Measurements from ENCODE around the gene LARP4B.

The LARP4B gene

DNA sequence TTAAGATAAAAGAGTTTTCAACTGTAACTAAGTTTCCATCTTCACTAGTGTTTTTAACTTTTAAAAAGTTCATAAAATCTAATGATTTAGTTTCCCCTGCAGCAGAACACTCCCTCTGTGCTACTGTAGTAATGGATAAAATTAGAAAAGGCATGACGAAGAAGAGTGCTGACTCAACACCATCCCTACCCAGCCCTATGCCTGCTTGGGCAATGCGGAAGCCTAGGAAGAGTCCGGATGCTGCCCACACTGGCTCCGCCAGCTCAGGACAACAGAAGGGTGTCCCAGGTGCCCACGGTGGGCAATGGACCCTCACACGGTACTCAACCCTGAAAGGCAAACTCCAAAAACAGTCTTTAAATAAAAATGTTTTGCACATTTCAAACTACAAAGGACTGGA lies 118.2 kb downstream of the LARP4B start:
- TF ChIP-seq GATA2 (IDR thresholded peaks at IDR 0.05; ENCODE audit: low read depth, low read length) (no peak), GATA3 (IDR thresholded peaks at IDR 0.05; ENCODE audit: low read depth, low read length) (no peak)

DNA sequence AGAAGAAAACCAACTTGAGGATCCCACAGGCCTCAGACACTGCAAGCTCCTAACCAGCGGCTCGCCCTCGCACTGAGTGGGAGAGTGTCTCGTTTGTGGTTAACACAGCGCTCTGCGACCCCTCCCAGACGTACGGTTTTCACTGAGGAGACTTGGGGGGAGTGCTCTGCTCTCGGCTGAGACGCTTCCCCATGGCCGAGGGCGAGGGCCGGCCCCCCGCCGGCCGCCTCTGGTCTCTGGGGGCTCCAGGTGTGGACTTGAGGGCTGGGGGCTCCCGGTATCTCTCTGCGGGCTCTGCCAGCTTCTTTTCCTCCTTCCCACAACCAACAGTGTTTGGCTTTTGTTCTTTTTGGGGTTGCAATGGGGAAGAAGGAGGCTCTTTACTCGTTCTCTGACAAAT lies 118.7 kb downstream of the LARP4B start:
- no peak for TF ChIP-seq GATA2 (IDR thresholded peaks at IDR 0.05; ENCODE audit: low read depth, low read length)
- no peak for TF ChIP-seq GATA3 (IDR thresholded peaks at IDR 0.05; ENCODE audit: low read depth, low read length)

DNA sequence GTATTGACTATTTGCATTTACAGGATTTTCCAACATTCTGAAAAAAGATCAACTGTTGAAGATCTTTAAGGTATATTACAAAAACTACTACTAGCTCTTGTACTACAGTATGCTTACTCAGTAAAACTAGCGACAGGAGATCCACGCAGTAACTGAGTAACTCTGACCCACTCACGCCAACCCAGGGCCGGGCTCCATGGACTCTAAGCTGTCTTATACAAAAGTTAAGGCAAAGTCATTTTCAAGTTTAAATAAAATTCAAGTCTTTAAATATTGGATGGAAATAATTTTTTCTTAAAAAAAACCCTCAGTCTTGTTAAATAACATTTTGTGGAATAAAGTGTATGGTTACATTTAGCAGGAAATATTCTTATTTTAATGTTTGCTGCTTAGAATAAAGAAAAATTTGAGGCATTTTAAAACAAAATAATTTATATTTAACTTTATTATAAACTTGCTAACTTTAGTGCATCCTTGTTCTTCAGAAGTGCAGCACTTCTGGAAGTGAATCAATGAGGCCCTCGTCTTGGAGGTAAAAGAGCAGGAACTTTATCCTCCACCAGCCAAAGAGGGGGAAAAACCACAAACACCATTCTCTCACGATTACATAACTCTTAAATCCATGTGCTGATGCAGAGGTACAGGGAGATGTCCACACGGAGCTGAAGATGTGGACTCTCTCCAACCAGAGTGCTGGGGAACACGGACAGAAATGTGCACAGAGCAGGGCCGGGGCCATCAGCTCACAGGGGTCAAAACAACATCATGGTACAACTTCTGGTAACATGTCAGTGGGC lies 119.9 kb downstream of the LARP4B start:
- no peak for TF ChIP-seq GATA2 (IDR thresholded peaks at IDR 0.05; ENCODE audit: low read depth, low read length)
- TF ChIP-seq GATA3 (IDR thresholded peaks at IDR 0.05; ENCODE audit: low read depth, low read length), result no peak

DNA sequence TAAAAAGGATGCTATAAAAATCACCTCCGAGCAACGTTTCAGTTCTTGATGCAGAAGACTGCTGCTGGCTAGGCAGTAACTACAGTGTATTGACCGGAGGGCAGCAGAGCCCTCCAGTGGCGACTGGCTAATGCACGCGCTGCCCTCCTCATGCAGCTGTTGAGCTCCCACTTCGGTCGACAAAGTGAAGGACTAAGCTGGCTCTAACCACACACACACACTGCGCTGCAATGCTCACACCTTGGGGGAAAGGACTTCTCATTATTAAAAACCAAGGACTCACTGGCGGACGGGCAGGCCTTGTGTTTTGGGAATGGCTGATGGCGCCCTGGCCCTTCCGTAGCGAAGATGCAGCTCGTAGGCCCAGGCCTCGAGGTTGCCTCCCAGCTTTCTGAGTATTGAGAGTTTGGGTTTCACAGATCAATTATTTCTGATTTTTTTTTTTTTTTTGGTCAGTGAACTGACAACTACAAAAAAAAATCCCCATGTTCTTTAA lies 121.1 kb downstream of the LARP4B start:
- TF ChIP-seq GATA2 (IDR thresholded peaks at IDR 0.05; ENCODE audit: low read depth, low read length), result no peak
- no peak for TF ChIP-seq GATA3 (IDR thresholded peaks at IDR 0.05; ENCODE audit: low read depth, low read length)

DNA sequence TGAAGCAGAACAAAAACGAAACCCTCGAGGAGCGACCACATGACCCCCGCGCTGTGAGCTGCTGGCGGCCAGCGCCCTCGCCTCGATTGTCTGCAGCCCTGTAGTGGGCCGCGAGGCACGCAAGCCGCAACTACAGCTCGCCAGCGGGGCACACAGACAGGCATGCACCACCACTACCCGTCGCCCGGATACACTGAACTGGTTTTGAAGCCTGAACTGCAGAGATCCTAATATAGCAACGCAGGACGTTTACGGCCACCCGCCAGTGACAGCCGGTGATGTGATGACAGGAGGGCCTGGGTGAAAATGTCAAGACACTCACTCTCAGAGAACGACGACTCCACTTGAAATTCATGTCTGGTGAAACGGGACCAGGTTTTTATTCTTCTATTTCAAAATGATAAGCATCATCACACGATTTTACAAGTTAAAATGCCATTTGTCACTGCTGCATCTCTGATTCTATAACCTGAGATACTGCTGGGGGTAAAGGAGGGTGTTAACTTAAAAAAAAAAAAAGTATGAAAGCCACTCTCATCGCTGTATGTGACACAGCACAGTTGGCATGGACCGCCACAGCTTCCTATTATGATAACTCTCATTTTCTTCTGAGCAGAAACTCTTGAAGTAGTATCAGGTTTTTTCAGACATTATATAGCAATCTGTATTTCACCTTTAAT lies 121.7 kb downstream of the LARP4B start:
- TF ChIP-seq GATA2 (IDR thresholded peaks at IDR 0.05; ENCODE audit: low read depth, low read length) (no peak), GATA3 (IDR thresholded peaks at IDR 0.05; ENCODE audit: low read depth, low read length) (no peak)

DNA sequence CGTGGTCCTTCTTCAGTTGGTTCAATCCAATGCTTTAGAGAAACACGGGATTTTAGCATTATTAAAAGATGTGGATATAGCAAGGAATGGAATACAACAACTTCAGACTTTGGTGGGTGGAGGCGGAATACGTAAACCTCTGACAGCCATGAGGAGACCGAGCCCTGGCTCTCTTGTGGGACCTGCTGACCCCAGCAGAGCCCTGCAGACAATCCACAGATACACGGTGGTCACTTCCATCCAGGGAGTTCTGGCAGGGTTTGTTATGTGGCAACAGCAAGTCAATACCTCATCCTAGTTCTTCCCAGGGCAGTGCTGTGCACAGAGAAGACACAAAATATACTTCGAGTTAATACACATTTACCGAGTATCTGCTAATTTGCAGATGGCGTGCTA lies 123.5 kb downstream of the LARP4B start:
- TF ChIP-seq GATA3 (IDR thresholded peaks at IDR 0.05; ENCODE audit: low read depth, low read length), result no peak
- no peak for TF ChIP-seq GATA2 (IDR thresholded peaks at IDR 0.05; ENCODE audit: low read depth, low read length)

DNA sequence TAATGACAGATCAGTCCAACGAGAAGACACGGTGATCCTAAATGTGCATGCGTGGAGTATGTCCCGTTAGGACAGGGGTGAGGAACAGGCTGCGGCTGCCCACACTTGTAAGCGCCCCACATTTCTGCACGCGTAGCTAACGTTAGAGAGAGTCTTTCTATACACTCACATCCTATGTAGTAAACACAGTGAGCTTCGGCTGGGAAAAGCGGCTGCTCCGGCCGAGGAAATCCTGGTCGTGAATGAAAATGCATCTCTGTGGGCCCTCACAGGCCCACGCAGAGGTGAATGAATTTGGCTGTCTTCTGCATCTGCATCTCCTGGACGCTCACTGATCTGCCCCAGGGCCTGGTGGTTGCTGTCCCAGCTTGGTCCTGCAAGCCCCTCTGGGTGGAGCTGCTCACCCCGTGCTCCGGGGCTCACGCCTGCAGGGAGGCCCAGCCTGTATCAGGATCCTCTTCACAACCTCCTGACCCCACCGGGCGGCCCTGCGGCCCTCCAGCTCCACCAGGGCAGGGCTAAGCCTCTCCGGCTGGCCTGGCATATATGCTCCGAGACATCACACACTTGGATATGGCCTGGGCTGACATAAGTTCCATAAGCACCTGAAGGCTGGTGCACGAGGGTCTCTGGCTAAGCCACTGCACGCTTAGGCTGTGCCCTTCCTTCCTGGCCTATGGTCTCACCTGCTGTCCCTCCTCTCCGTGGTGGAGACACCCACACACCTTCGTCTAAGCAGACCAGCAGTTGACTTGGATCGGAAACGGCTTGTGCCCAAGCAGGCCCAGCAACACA lies 124.1 kb downstream of the LARP4B start:
- TF ChIP-seq GATA3 (IDR thresholded peaks at IDR 0.05; ENCODE audit: low read depth, low read length) (no peak), GATA2 (IDR thresholded peaks at IDR 0.05; ENCODE audit: low read depth, low read length) (no peak)

DNA sequence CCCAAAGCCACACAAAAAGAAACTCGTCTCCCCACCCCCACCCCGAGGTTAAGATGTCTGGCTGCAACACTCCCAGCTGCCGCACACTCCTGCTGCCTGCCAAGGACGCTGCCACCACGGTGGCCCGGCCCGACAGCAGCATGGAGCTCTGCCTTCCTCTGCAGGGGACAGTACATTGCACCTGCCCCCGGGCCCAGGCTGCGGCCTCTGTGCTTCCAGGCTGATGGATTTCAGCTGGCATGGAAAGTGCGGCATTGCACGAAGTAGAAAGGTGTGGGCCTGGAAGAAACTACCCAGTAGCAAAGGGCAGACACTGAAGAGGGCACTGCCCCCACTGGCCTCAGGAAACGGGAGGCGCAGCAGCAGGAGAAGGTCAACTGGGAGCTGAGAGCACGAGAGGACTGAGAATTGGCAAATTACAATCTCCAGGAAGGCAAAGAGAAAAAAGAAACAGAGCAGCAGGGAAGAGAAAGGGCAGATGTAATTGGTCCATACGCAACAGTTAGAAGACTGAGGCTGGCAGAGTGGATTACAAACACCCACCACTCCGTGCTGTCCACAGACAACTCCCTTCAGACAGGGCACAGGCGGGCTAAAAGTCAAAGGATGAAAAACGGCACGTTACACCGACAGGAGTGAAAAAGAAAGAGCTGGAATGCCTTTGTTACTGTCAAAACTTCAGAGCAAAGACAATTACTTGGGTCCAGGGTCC lies 124.9 kb downstream of the LARP4B start:
- TF ChIP-seq GATA2 (IDR thresholded peaks at IDR 0.05; ENCODE audit: low read depth, low read length), result no peak
- no peak for TF ChIP-seq GATA3 (IDR thresholded peaks at IDR 0.05; ENCODE audit: low read depth, low read length)

DNA sequence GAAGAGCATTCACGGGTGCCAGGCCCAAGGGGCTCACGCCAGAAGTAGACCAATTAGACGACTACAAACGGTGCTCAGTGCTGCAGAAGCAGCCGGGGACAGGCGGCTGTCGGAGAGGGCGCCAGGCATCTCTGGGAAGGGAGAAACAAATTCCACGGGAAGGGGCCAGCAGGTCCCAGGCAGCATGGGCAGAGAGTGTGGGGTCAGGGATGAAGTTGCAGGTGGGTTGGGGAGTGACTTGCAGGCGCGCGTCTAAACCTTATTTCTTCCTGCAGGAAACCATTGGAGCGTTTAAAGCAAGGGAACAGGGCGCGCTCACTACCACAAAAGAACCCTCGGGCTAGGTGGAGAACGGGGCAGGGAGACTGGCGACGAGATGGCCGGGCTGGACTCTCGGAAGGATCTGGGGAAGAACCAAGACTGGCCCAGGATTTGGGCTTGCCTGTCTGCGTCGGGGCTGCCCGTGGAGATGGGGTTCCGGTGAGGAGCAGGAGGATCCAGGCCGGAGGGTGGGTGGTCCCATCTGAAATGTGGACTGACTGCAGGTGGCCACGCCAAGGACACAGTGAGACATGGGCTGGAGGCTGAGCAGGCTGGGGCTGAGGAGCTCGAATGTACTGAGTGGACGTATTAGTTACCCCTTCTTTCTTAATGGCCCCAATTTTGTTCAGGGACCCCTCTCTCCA lies 125.7 kb downstream of the LARP4B start:
- no peak for TF ChIP-seq GATA3 (IDR thresholded peaks at IDR 0.05; ENCODE audit: low read depth, low read length)
- TF ChIP-seq GATA2 (IDR thresholded peaks at IDR 0.05; ENCODE audit: low read depth, low read length), result no peak

DNA sequence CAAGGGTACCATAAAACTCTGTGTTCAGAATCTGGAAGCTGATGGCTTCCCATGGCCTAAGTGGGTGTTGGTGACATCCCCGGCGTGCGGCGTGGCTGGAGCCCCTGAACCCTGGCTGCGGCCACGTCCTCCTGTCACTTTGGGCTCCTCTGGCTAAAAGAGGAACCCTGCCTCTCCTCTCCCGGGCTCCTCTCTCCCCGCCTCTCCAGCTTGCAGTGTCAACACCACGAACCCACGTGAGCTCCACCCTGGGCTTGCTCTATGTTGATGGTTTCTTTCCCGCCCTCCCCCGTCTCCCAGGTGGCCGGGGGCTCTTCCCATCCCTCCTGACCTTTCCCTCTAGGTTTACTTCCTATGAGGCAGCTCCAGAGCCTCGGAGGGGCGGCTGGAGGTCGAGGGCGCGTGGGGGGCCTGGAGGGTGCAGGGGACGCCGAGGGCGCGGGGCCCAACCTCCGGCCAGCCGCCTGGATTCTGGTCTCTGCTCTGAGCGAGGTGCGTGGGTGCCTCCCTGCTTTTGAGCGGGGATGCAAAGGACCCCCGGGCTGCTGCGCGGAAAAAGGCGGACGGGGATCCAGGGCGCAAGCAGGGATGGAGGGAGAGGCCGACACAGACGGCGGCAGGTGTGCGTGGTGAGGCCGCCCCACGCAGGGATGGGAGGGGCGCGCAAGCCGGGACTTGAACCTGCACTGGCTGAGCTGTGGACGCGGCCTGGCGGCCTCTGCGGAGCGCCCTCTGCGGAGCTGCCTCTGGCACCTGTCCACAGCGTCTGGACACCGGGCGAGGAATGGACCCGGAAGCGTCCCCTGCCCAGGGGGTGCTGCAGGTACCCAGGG lies 126.5 kb downstream of the LARP4B start:
- TF ChIP-seq GATA2 (IDR thresholded peaks at IDR 0.05; ENCODE audit: low read depth, low read length), result no peak
- no peak for TF ChIP-seq GATA3 (IDR thresholded peaks at IDR 0.05; ENCODE audit: low read depth, low read length)

DNA sequence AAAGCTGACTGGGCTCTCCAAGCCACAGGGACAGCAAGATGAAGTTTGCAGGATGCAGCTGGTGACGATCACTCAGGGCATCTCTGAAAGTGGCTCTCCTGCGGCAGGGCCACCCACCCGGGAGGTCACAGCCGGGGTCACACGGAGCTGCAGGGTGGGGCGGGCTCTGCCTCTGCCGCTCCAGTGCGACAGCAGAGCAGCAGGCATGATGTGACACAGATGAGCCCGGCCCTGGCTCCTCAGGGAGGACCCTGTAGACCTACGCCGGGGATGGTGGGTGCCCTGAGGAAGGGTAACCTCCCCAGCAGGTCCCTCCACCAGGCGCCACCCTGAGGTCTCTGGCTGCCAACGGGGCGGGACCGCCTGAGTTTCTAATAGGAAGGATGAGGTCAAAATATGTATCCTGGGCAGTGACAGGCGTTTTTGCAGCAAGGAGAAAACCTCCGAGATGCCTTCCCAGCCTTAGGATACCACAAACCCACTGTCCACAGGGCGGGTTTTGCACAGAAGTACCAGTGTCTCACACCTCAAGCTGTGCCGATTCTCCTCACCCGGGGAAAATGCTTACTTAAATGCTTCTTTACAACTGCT lies 127.2 kb downstream of the LARP4B start:
- no peak for TF ChIP-seq GATA2 (IDR thresholded peaks at IDR 0.05; ENCODE audit: low read depth, low read length)
- no peak for TF ChIP-seq GATA3 (IDR thresholded peaks at IDR 0.05; ENCODE audit: low read depth, low read length)
